Islet precursor cell (in vitro differentiated cells): ENCODE data around the gene INTS4.
"Not testable (repeated sequence)": the region's sequence is repeated elsewhere in the genome, so short reads cannot be mapped to it uniquely, and the experiment has no call there.

Experiments
- DNase-seq: peaks from one replicate; pipeline ENCODE4 v3.0.0-alpha.2; 2018

INTS4 gene

GRCh38 chr11:77876045-77876444 lies 118.4 kb downstream of the INTS4 start:
- DNase-seq: no peak

GRCh38 chr11:77874206-77874605 lies 120.3 kb downstream of the INTS4 start:
- DNase-seq: no peak

GRCh38 chr11:77873345-77873744 lies 121.1 kb downstream of the INTS4 start:
- DNase-seq: no peak

- DNase-seq: no peak
Observed at GRCh38 chr11:77871855-77872254, 122.6 kb downstream of the INTS4 start.

- no peak for DNase-seq
Observed at GRCh38 chr11:77868744-77869143, 125.7 kb downstream of the INTS4 start.

GRCh38 chr11:77866336-77866735 lies 128.1 kb downstream of the INTS4 start:
- DNase-seq: peak; percentile 74

GRCh38 chr11:77865805-77866204 lies 128.7 kb downstream of the INTS4 start:
- peak; percentile 54 for DNase-seq

- DNase-seq: not testable (repeated sequence)
Observed at GRCh38 chr11:77861444-77861843, 133.0 kb downstream of the INTS4 start.

- not testable (repeated sequence) for DNase-seq
Observed at GRCh38 chr11:77857906-77858457, 136.5 kb downstream of the INTS4 start.

GRCh38 chr11:77854838-77855237 lies 139.6 kb downstream of the INTS4 start:
- DNase-seq: no peak

- no peak for DNase-seq
Observed at GRCh38 chr11:77851503-77851902, 143.0 kb downstream of the INTS4 start.

GRCh38 chr11:77843700-77844099 lies 150.8 kb downstream of the INTS4 start:
- not testable (repeated sequence) for DNase-seq

- no peak for DNase-seq
Observed at GRCh38 chr11:77842441-77843121, 151.9 kb downstream of the INTS4 start.

GRCh38 chr11:77833302-77833701 lies 161.2 kb downstream of the INTS4 start:
- DNase-seq: no peak

GRCh38 chr11:77828926-77829325 lies 165.5 kb downstream of the INTS4 start:
- DNase-seq: no peak
